DOHH2 (cell line): ENCODE measurements around the gene PTPRN2.

Experiments
- EZH2phosphoT487 ChIP-seq: fragments of 200-600 bp; sonication (generic); IDR thresholded peaks from 2 replicates; pipeline ENCODE4 v1.6.1; 2017; ENCODE audit warnings: borderline replicate concordance, mild to moderate bottlenecking, antibody characterized with exemption, low read length, moderate library complexity, mixed read lengths
- TF ChIP-seq, protein P1 (sequence below): fragments of 200-600 bp; sonication (generic); IDR thresholded peaks from one replicate; pipeline ENCODE4 v1.5.1; 2014; ENCODE audit warnings: antibody characterized with exemption, mild to moderate bottlenecking, low read depth, low read length; ENCODE audit not compliant: poor library complexity, severe bottlenecking

DNA sequence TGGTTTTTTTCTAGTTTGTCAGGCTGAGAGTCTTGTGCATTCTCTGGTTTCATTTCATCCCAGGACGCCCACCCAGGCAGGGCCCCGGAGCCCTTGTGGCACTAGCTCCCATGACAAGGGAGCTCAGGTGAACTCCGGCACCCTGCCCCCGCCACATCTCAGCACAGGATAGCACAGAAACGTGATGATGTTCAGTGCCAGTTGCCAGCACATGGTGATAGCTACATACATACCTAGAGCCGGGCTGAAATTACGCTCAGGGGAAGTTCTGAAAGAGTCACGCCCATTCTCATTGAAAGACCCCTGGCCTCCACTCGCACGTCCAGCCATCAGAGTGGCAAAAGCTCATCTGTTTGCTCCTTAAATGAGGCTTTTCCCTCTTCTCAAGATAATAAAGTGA, 273.7 kb downstream of the PTPRN2 start:
- TF ChIP-seq, protein P1, sequence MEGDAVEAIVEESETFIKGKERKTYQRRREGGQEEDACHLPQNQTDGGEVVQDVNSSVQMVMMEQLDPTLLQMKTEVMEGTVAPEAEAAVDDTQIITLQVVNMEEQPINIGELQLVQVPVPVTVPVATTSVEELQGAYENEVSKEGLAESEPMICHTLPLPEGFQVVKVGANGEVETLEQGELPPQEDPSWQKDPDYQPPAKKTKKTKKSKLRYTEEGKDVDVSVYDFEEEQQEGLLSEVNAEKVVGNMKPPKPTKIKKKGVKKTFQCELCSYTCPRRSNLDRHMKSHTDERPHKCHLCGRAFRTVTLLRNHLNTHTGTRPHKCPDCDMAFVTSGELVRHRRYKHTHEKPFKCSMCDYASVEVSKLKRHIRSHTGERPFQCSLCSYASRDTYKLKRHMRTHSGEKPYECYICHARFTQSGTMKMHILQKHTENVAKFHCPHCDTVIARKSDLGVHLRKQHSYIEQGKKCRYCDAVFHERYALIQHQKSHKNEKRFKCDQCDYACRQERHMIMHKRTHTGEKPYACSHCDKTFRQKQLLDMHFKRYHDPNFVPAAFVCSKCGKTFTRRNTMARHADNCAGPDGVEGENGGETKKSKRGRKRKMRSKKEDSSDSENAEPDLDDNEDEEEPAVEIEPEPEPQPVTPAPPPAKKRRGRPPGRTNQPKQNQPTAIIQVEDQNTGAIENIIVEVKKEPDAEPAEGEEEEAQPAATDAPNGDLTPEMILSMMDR: no peak
- no peak for TF ChIP-seq EZH2phosphoT487
